Measurements from ENCODE around the gene EPHB2. TPM values are rescaled to one million over a fixed set of nuclear protein-coding genes. Genes with fewer than 3 reads are reported as not detected.

Gene EPHB2
- total and polyA plus RNA-seq, 2 of the 4 experiments (the other 2 are of a cell fraction), result 52.3 to 58.8 TPM

DNA sequence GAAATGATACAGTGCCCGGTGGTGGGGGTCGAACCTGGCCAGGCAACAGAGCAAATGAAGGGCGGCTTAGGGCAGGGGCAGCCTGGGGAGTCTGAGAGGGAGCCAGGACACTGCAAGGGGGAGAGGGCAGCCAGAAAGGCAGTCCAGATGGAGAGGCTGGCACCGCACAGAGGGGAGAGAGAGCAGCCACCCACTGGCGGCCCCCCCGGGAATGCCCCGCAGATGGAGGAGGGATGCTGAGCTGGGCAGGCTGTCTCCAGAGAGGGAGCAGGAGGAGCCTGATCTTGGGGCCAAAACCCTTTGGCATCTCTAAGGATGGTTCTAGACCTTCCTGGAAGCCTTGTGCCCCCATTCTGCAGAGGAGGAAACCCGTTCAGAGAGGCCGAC lies 149.8 kb downstream of the EPHB2 start:
- Histone ChIP-seq H3K56ac (ENCODE audit: extremely low read depth, insufficient read depth, low read length) (no peak overlapping the region), H3K27ac (ENCODE audit: insufficient read depth, low read length) (no peak overlapping the region), H4K20me1 (ENCODE audit: insufficient read depth, low read length) (peaks cover 26% of the 10 kb centered on the region; the same call in 1 of the 2 replicates), H3K23ac (ENCODE audit: low read depth, low read length) (no peak overlapping the region; the same call in 1 of the 2 replicates), H2BK15ac (ENCODE audit: low read depth, low read length) (no peak overlapping the region), H3K4me3 (ENCODE audit: insufficient read depth, low read depth, low read length) (no peak overlapping the region), H3K4me1 (ENCODE audit: control insufficient read depth, insufficient read depth, low read length) (peaks cover 7% of the 10 kb centered on the region), H3K18ac (ENCODE audit: low read depth, low read length) (no peak overlapping the region), H4K91ac (ENCODE audit: insufficient read depth, low read depth, low read length) (no peak overlapping the region), H2BK120ac (ENCODE audit: low read depth, low read length) (peak overlapping the region; percentile 19; the same call in 1 of the 2 replicates), H3K27me3 (ENCODE audit: control insufficient read depth, insufficient read depth, low read length) (no peaks in the 10 kb centered on the region), H3K9ac (ENCODE audit: low read depth, low read length) (no peak overlapping the region), H3K9me3 (ENCODE audit: control insufficient read depth, insufficient read depth, low read length) (no peaks in the 10 kb centered on the region), H3K9me1 (ENCODE audit: insufficient read depth, low read length) (peaks cover 9% of the 10 kb centered on the region; the same call in 1 of the 2 replicates), H3K4me2 (ENCODE audit: low read depth, low read length) (no peak overlapping the region), H2AFZ (replicated peaks; ENCODE audit: low read length, poor library complexity) (no peak overlapping the region), H4K5ac (ENCODE audit: low read depth, low read length) (no peak overlapping the region), H2AK5ac (ENCODE audit: low read depth, low read length) (no peak overlapping the region), H2AK9ac (replicated peaks; ENCODE audit: low read depth, low read length, poor library complexity) (no peak overlapping the region), H4K8ac (ENCODE audit: low read depth in 2 of 2, low read length in 2 of 2) (no peak overlapping the region), H2BK5ac (ENCODE audit: low read depth, low read length, poor library complexity, severe bottlenecking) (no peak overlapping the region), H2BK20ac (ENCODE audit: low read depth, low read length) (no peak overlapping the region), H3K36me3 (ENCODE audit: control insufficient read depth, insufficient read depth, low read length) (peaks cover 14% of the 10 kb centered on the region), H3K79me1 (ENCODE audit: low read depth in 1 of 2, low read length in 2 of 2) (peaks cover 10 to 23% of the 10 kb centered on the region in 2 experiments; a peak in 2 of 4 replicates), H3K14ac (replicated peaks; ENCODE audit: low read depth, low read length) (no peak overlapping the region), H3K4ac (ENCODE audit: low read depth, low read length) (no peak overlapping the region)
- ATAC-seq (ENCODE audit: low read depth), result no peak
- in situ Hi-C loops (cut with MboI; ENCODE audit: low sequenced_read_pairs) (no loop called here), intact Hi-C loops (cut with micrococcal nuclease) (no loop called here), dilution Hi-C loops (cut with HindIII; ENCODE audit: low sequenced_read_pairs, unreplicated experiment) (no loop called here)
- no peak for DNase-seq
- TF ChIP-seq POLR2A (IDR thresholded peaks at IDR 0.05; ENCODE audit: low read depth, low read length) (no peak), RAD21 (IDR thresholded peaks at IDR 0.05; ENCODE audit: low read length) (no peak), MAFK (IDR thresholded peaks at IDR 0.05; ENCODE audit: low read depth, low read length) (no peak), SMC3 (IDR thresholded peaks at IDR 0.05; ENCODE audit: low read depth, low read length) (no peak), NFE2L2 (IDR thresholded peaks at IDR 0.05; ENCODE audit: low read depth, low read length) (no peak), RCOR1 (IDR thresholded peaks at IDR 0.05; ENCODE audit: insufficient replicate concordance, low read length) (no peak), RFX5 (IDR thresholded peaks at IDR 0.05; ENCODE audit: low read depth, low read length) (no peak), CHD1 (IDR thresholded peaks at IDR 0.05; ENCODE audit: low read depth, low read length) (no peak)
- TF ChIP-seq, protein P1, sequence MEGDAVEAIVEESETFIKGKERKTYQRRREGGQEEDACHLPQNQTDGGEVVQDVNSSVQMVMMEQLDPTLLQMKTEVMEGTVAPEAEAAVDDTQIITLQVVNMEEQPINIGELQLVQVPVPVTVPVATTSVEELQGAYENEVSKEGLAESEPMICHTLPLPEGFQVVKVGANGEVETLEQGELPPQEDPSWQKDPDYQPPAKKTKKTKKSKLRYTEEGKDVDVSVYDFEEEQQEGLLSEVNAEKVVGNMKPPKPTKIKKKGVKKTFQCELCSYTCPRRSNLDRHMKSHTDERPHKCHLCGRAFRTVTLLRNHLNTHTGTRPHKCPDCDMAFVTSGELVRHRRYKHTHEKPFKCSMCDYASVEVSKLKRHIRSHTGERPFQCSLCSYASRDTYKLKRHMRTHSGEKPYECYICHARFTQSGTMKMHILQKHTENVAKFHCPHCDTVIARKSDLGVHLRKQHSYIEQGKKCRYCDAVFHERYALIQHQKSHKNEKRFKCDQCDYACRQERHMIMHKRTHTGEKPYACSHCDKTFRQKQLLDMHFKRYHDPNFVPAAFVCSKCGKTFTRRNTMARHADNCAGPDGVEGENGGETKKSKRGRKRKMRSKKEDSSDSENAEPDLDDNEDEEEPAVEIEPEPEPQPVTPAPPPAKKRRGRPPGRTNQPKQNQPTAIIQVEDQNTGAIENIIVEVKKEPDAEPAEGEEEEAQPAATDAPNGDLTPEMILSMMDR (conservative IDR thresholded peaks at IDR 0.05; ENCODE audit: low read depth, low read length), result no peak
- TF ChIP-seq, protein P2, sequence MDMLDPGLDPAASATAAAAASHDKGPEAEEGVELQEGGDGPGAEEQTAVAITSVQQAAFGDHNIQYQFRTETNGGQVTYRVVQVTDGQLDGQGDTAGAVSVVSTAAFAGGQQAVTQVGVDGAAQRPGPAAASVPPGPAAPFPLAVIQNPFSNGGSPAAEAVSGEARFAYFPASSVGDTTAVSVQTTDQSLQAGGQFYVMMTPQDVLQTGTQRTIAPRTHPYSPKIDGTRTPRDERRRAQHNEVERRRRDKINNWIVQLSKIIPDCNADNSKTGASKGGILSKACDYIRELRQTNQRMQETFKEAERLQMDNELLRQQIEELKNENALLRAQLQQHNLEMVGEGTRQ (IDR thresholded peaks at IDR 0.05; ENCODE audit: low read depth, low read length), result no peak
- TF ChIP-seq, protein P3, sequence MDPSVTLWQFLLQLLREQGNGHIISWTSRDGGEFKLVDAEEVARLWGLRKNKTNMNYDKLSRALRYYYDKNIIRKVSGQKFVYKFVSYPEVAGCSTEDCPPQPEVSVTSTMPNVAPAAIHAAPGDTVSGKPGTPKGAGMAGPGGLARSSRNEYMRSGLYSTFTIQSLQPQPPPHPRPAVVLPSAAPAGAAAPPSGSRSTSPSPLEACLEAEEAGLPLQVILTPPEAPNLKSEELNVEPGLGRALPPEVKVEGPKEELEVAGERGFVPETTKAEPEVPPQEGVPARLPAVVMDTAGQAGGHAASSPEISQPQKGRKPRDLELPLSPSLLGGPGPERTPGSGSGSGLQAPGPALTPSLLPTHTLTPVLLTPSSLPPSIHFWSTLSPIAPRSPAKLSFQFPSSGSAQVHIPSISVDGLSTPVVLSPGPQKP (IDR thresholded peaks at IDR 0.05; ENCODE audit: borderline replicate concordance, low read depth, low read length), result no peak
- POLR2A ChIA-PET (ENCODE audit: unreplicated experiment), result no interaction called here
- CTCF ChIA-PET, result no interaction called here
- WGBS, 2 experiments (ENCODE audit: extremely low coverage in 2 of 2, insufficient read length in 1 of 2), result 100% methylated on average over 5 of the region's 9 CpGs; no CpG with 5 or more reads in 1 of the 2 experiments
- BruUV-seq (replicated peaks), result no TSS peak

Data from IMR-90 (cell line).